ENCODE measurements around the gene CLCNKB.

Gene CLCNKB

DNA sequence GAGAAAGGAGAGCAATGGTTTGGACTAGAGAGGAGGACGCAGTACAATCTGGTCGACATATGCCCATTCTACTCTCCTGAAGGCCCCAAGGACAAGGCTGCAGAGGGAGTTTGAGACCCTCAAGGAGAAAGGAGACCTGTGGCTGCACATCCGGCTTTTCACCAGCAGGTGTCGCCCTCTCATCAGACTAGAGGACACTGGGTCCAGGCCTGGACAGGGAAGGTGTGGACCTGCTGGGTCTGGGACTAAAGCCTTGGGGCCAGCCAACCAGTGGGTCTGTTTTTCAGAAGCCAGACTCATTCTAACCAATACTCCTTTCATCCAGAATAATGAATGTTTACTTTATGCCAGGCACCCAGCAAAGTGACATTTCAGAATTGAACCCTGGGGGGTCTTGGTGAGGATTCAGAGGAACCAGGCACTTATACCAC lies 34.5 kb upstream of the CLCNKB start:
- in situ Hi-C loops (cut with HindIII; ENCODE audit: low pct_ligation_motif_present, low sequenced_read_pairs) = no loop called here
- TF ChIP-seq, protein P1, sequence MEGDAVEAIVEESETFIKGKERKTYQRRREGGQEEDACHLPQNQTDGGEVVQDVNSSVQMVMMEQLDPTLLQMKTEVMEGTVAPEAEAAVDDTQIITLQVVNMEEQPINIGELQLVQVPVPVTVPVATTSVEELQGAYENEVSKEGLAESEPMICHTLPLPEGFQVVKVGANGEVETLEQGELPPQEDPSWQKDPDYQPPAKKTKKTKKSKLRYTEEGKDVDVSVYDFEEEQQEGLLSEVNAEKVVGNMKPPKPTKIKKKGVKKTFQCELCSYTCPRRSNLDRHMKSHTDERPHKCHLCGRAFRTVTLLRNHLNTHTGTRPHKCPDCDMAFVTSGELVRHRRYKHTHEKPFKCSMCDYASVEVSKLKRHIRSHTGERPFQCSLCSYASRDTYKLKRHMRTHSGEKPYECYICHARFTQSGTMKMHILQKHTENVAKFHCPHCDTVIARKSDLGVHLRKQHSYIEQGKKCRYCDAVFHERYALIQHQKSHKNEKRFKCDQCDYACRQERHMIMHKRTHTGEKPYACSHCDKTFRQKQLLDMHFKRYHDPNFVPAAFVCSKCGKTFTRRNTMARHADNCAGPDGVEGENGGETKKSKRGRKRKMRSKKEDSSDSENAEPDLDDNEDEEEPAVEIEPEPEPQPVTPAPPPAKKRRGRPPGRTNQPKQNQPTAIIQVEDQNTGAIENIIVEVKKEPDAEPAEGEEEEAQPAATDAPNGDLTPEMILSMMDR (IDR thresholded peaks at IDR 0.05; ENCODE audit: low read depth, low read length, missing control alignments) = peak; percentile 98
- no peak overlapping the region for H3K27ac ChIP-seq
- DNase-seq = peak; percentile 57
- H3K4me3 ChIP-seq (ENCODE audit: low read depth, low read length) = no peak overlapping the region
- no peaks in the 10 kb centered on the region for H3K36me3 ChIP-seq (replicated peaks)
- H3K27me3 ChIP-seq (replicated peaks) = no peaks in the 10 kb centered on the region

DNA sequence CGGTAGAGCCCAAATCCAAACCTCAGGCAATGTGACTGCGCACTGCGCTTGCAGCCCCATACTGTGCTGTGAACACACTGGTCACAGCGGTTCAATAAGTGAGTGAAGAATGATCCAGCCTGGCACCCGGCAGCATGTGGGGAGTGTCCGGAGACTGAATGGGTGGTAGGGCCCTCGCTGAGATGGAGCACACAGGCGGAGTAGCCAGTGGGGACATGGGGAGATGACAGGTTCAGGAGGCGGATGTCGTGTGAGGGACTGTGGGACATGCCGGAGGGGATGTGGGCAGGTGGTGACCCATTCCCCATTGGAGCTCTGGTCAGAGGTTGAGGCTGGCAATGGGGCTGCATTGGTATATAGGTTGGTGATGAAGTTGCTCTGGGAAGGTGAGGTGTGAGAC lies 33.9 kb upstream of the CLCNKB start:
- TF ChIP-seq, protein P1 (IDR thresholded peaks at IDR 0.05; ENCODE audit: low read depth, low read length, missing control alignments) = no peak
- DNase-seq = no peak
- Histone ChIP-seq H3K36me3 (replicated peaks) (no peaks in the 10 kb centered on the region), H3K4me3 (ENCODE audit: low read depth, low read length) (no peak overlapping the region), H3K27me3 (replicated peaks) (no peaks in the 10 kb centered on the region), H3K27ac (no peak overlapping the region)
- in situ Hi-C loops (cut with HindIII; ENCODE audit: low pct_ligation_motif_present, low sequenced_read_pairs) = no loop called here

DNA sequence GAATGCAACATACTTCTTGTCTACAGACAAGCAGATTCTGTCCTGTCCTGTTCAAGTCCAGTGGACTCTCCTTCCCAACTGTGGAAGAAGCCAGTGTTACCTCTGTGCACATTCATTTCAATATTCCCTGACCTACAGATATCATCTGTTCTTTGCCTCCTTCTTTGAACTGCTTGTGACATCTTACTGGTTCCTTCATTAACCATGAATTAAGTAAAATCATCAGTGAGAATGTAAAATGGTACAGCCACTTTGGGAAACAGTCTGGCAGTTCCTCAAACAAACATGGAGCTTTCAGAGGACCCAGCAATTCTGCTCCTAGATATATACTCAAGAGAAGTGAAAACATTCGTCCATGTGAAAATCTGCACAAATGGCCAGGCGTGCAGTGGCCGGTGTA lies 32.7 kb upstream of the CLCNKB start:
- TF ChIP-seq, protein P1 (IDR thresholded peaks at IDR 0.05; ENCODE audit: low read depth, low read length, missing control alignments) = no peak
- Histone ChIP-seq H3K4me3 (ENCODE audit: low read depth, low read length) (no peak overlapping the region), H3K36me3 (replicated peaks) (no peaks in the 10 kb centered on the region), H3K27me3 (replicated peaks) (no peaks in the 10 kb centered on the region), H3K27ac (no peak overlapping the region)
- in situ Hi-C loops (cut with HindIII; ENCODE audit: low pct_ligation_motif_present, low sequenced_read_pairs) = no loop called here
- no peak for DNase-seq

DNA sequence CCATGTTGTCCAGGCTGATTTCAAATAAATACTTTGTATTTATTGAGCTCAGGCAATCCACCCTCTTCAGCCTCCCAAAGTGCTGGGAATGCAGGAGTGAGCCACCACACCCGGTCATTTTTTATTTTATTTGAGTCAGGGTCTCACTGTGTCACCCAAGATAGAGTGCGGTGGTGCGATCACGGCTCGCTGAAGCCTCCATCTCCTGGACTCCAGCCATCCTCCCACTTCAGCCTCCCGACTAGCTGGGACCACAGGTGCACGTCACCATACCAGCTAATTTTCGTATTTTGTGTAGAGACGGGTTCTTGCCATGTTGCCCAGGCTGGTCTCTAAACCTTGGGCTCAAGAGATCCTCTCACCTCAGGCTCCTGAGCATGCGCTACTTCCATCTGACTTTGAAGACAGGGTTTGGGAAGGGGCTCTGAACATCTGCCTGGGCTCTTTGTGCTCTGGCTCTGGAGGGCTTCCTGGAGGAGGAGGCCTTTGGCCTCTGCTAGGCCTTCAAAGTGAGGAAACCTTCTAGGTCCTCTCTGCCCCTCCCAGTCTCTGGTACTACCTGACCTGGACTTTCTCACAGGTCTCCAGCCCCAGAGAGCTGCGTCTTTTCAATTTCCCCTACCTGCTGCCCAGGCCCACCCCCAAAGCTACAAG lies 31.5 kb upstream of the CLCNKB start:
- Histone ChIP-seq H3K36me3 (replicated peaks) (no peaks in the 10 kb centered on the region), H3K4me3 (ENCODE audit: low read depth, low read length) (peak overlapping the region; percentile 40), H3K27me3 (replicated peaks) (no peaks in the 10 kb centered on the region), H3K27ac (no peak overlapping the region)
- no peak for DNase-seq
- in situ Hi-C loops (cut with HindIII; ENCODE audit: low pct_ligation_motif_present, low sequenced_read_pairs) = no loop called here
- TF ChIP-seq, protein P1 (IDR thresholded peaks at IDR 0.05; ENCODE audit: low read depth, low read length, missing control alignments) = no peak

DNA sequence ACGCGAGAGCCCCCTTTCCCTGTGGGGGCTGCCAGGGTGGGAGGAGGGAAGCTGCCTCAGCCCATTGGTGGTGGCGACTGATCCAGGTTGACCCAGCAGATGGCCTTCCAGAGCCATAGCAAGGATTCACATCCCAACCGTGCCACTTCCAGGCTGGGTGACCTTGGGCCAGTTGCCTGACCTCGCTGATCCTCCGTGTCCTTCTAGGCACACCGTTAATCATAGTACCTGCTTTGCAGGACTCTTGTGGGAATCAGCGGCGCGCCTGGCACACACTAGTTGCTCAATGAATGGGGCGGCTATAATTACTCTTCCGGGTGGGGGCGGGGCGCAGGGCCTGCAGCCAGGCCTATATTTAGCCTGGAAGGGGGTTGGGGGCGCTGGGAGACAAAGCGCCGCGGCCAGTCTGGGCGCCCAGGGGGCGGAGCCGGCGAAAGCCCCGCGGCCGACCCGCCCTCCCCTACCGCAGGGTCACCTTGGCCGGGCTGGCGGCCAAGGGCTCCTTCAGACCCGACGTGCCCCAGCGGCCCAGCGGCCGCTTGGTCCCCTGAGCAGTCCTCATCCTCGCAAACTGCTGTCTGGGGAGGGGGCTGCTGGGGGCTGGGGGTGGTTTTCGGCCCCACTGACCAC lies 30.9 kb upstream of the CLCNKB start:
- peak; percentile 40 for DNase-seq
- in situ Hi-C loops (cut with HindIII; ENCODE audit: low pct_ligation_motif_present, low sequenced_read_pairs) = no loop called here
- peak overlapping the region; percentile 40 for H3K4me3 ChIP-seq (ENCODE audit: low read depth, low read length)

More for the DNA sequence above, 30.9 kb upstream of the CLCNKB start:
- no peaks in the 10 kb centered on the region for H3K27me3 ChIP-seq (replicated peaks)
- TF ChIP-seq, protein P1 (IDR thresholded peaks at IDR 0.05; ENCODE audit: low read depth, low read length, missing control alignments) = no peak
- no peaks in the 10 kb centered on the region for H3K36me3 ChIP-seq (replicated peaks)
- no peak overlapping the region for H3K27ac ChIP-seq
